IPS-18a (cell line): Measurements from ENCODE around the gene ALDOA.

Experiments
- H3K27ac ChIP-seq: one replicate; pipeline ENCODE4 v1.5.1; 2013; ENCODE audit warnings: low read length
- H3K27me3 ChIP-seq: one replicate; pipeline ENCODE4 v1.6.1; 2013; ENCODE audit warnings: mild to moderate bottlenecking, low read length; ENCODE audit not compliant: control insufficient read depth, insufficient read depth
- H3K36me3 ChIP-seq: one replicate; pipeline ENCODE4 v1.6.1; 2013; ENCODE audit warnings: low read depth, low read length; ENCODE audit not compliant: control insufficient read depth
- H3K4me1 ChIP-seq: one replicate; pipeline ENCODE4 v1.6.1; 2013; ENCODE audit warnings: low read depth, low read length; ENCODE audit not compliant: control insufficient read depth
- H3K4me3 ChIP-seq: one replicate; pipeline ENCODE4 v1.5.1; 2013; ENCODE audit warnings: low read length
- H3K9ac ChIP-seq: one replicate; pipeline ENCODE4 v1.6.1; 2013; ENCODE audit warnings: mild to moderate bottlenecking, low read length, moderate library complexity
- H3K9me3 ChIP-seq: one replicate; pipeline ENCODE4 v1.6.1; 2013; ENCODE audit warnings: low read depth, low read length; ENCODE audit not compliant: control insufficient read depth

Gene ALDOA

DNA sequence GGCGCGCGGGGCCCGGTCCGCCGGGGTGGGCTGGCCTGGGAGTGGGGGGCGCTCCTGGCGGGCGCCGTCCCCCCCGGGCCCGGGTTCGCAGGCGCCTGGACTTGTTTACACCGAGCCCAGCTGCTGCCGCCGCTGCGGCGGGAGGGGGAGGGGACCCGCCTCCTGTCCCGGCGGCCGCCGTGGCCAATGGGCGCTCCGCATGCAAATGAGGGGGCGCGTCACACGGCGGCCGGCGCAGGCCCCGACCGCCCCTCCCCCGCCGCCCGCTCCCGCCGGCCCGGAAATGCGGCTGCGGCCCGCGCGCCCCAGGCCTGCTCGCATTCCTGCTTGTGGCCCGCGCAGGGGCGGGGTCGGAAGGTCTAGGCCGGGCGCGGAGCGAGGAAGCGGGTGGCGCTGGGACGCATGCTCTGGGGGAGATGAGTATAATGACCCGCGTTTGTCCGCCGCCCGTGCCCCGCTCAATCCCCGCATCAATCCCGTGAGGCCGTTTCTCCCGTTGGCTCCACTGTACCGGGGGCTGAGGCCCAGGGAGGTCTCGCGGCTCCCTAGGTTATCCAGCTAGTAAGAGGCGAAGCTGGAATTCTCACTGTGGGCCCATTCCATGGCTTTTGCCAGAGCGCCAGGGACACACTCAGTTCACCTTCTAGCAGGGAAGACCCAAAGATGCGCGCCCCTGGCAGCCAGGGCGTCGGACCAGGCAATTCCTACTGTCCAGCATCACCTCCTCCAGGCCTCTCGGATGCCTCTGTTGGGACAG is 30.7 kb downstream of the ALDOA start, which contains the start of gene YPEL3:
YPEL3 (minus strand) TSS at position 109 of the 757 bp plus-strand sequence. CDS start 731 bp downstream, outside the sequence.
- Histone ChIP-seq H3K36me3 (no peaks in the 10 kb centered on the region), H3K27ac (peak within 1 kb of the TSS; percentile 76), H3K4me3 (peak within 1 kb of the TSS; percentile 52), H3K9me3 (peaks cover 12% of the 10 kb centered on the region), H3K9ac (peak within 1 kb of the TSS; percentile 70), H3K27me3 (no peaks in the 10 kb centered on the region), H3K4me1 (peaks cover 5% of the 10 kb centered on the region)

DNA sequence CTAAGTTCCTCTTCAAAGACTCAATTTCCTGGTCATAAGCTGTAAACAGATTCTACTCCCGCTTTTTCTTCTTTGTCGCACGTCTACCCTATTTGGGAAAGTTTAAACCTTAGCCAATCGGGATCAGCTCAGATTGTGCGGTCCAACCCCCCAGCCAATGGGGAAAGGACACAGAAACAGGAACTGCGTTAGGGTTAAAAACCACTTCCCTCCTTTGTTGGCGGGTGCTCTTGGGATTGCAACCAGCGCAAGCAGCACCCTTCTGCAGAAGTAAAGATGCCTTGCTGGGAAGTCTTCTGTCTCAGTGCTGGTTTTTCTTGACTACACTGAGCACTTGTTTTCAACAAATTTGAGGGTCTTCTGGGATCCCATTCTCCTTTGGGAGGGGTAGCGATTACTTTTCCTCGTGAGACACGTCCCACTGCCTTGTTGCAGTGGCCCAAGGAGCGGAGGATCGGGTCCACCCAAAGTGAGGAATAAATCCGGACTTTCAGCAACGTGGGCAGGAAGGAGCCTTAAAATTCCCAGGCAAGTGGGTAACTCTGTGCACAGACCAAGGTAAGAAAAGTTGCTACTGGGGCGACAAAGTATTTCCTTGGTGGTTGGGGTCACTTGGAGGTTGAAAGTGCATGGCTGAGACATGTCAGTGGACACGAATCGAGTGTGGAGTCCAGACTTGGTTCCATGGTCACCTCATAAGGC is 31.5 kb downstream of the ALDOA start:
- Histone ChIP-seq H3K9ac (peak overlapping the region; percentile 70), H3K27ac (no peak overlapping the region)

DNA sequence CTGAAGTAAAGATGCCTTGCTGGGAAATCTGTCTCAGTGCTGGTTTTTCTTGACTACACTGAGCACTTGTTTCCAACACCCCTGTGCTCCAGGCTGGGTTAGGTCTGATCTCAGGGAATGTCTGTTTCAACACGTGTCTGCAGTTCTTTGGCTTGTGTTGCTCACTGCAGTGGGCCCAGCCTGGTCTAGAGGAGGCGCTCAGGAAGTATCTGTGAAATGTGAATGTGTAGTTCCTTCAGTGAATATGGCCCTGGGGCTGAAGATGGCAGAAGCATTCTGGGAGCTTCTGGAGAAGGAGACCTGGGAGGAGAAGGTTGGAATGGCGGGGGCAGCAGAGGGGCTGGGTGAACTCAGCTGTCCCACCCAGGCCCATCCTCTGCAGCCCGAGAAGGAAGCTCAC is 38.5 kb downstream of the ALDOA start:
- no peak overlapping the region for H3K9ac ChIP-seq
- no peaks in the 10 kb centered on the region for H3K4me1 ChIP-seq
- no peak overlapping the region for H3K4me3 ChIP-seq
- H3K27me3 ChIP-seq, result no peaks in the 10 kb centered on the region
- H3K9me3 ChIP-seq, result no peaks in the 10 kb centered on the region
- no peak overlapping the region for H3K27ac ChIP-seq
- H3K36me3 ChIP-seq, result peaks cover 7% of the 10 kb centered on the region

More for the DNA sequence above, 31.5 kb downstream of the ALDOA start:
- H3K9me3 ChIP-seq, result peaks cover 12% of the 10 kb centered on the region
- H3K4me1 ChIP-seq, result peaks cover 5% of the 10 kb centered on the region
- no peaks in the 10 kb centered on the region for H3K36me3 ChIP-seq
- H3K27me3 ChIP-seq, result no peaks in the 10 kb centered on the region
- H3K4me3 ChIP-seq, result peak overlapping the region; percentile 52

DNA sequence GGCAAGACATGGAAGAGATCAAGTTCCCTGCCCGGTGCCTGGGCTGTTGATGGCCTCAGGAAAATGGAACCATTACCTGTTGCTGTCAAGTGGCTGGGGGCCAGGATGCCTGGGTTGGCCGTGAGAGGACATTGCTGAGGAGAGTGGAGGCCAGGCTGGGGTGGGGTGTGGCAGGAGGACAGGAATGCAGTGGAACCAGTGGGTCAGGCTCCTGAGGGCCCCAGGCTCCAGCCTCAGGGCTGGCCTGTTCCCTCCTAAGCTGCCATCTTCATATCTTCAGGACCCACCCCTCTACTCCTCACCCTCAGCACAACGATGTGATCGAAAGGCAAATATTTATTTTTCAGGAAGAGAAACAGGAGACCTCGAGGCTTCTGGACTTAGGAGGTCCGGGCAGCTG is 38.9 kb downstream of the ALDOA start:
- Histone ChIP-seq H3K27me3 (no peaks in the 10 kb centered on the region), H3K4me1 (no peaks in the 10 kb centered on the region), H3K9me3 (no peaks in the 10 kb centered on the region), H3K36me3 (peaks cover 7% of the 10 kb centered on the region), H3K27ac (no peak overlapping the region), H3K4me3 (no peak overlapping the region), H3K9ac (no peak overlapping the region)

DNA sequence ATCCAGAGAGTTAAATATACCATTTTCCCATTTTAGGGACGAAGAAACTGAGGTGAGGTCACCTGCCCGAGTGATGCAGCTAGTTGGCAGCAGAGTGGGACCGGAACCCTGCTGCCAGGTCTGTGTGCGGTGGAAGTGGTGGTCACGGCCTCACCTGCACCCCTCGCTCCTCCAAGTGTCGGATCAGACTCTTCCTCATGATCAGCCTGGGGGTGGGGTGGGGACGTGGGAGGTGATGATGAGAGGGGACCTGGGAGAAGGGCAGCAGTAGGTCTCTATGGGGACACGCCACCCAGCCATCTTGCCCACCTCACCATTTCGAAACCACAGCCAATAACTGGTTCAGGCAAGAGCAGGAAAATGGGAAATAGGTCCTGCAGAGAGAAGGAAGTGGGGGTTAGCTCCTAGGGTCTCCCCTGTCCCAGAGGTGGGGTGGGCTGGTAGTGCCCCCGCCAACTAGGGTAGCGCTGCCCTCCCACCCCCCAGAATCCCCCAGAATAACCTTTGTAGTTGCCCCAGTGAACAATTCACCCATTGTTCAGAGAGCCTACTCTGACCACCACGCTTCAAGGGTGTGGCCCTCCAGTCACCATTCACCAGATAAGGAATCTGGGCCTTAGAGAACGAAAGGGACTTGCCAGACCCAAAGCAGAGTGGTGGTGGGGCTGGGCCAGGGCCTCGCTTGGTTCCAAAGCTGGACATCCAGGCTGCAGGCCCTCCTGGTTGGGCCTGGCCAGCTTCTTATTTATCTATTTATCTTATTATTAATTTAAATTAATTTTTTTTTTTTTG is 42.7 kb downstream of the ALDOA start:
- no peak overlapping the region for H3K27ac ChIP-seq
- no peaks in the 10 kb centered on the region for H3K4me1 ChIP-seq
- peaks cover 7% of the 10 kb centered on the region for H3K36me3 ChIP-seq
- H3K4me3 ChIP-seq, result no peak overlapping the region
- no peak overlapping the region for H3K9ac ChIP-seq
- no peaks in the 10 kb centered on the region for H3K9me3 ChIP-seq
- H3K27me3 ChIP-seq, result no peaks in the 10 kb centered on the region

DNA sequence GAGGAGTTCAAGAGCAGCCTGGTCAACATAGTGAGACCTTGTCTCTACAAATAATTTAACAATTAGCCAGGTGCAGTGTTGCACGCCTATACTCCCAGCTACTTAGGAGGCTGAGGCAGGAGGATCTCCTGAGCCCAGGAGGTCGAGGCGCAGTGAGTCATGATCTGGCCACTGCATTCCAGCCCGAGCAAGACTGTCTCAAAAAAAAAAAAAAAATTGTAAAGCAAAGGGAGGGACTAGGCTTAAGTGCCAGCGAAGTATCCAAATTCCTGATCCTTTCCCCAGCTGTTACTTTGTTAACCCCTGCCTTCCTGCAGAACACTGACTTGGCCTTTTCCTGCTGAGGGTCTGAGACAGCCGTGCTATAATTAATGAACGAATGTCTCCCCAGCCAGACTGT is 45.1 kb downstream of the ALDOA start:
- Histone ChIP-seq H3K27ac (no peak overlapping the region), H3K36me3 (peaks cover 3% of the 10 kb centered on the region), H3K27me3 (no peaks in the 10 kb centered on the region), H3K4me1 (no peaks in the 10 kb centered on the region), H3K9me3 (no peaks in the 10 kb centered on the region), H3K4me3 (no peak overlapping the region), H3K9ac (no peak overlapping the region)

DNA sequence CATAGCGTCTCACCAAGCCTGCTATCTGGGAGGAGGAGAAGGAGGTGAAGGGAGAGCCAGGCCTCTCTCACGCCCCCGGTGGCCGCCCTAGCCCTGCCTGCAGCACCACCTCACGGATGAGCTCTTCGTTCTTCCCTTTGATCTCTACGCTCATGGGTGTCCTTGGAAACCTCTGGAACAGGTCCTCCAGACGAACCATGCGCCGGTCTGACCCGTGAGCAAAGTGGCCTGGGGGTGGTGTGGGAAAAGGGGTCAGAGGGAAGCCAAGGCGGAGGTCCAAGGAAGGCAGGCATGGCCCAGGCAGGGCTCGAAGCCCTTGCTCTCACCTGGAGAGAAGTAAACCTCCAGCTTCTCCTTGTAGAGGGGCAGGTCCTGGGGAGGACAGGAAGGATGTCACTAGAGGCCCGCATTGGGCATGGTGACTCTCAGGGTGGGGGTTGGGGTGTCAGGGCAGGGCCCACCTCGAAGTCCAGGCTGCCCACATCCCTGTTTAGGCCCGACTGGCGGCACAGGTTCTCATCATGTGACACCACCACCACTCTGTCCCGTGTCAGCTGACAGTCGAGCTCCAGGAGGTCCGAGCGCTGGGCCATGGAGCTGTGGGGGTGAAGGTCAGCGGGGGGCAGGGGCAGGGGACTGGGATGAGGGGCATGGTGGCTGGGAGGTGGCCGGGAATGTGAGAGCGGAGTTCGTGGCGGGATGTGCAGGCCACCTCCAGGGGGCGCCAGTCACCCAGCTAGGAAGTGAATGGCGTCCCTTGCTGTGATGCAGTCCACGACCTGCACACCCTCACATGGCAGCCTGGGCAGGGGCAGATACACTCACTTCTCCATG is 46.9 kb downstream of the ALDOA start:
- Histone ChIP-seq H3K9me3 (no peaks in the 10 kb centered on the region), H3K36me3 (peaks cover 5% of the 10 kb centered on the region), H3K27ac (no peak overlapping the region), H3K27me3 (no peaks in the 10 kb centered on the region), H3K4me3 (no peak overlapping the region), H3K9ac (no peak overlapping the region), H3K4me1 (no peaks in the 10 kb centered on the region)

DNA sequence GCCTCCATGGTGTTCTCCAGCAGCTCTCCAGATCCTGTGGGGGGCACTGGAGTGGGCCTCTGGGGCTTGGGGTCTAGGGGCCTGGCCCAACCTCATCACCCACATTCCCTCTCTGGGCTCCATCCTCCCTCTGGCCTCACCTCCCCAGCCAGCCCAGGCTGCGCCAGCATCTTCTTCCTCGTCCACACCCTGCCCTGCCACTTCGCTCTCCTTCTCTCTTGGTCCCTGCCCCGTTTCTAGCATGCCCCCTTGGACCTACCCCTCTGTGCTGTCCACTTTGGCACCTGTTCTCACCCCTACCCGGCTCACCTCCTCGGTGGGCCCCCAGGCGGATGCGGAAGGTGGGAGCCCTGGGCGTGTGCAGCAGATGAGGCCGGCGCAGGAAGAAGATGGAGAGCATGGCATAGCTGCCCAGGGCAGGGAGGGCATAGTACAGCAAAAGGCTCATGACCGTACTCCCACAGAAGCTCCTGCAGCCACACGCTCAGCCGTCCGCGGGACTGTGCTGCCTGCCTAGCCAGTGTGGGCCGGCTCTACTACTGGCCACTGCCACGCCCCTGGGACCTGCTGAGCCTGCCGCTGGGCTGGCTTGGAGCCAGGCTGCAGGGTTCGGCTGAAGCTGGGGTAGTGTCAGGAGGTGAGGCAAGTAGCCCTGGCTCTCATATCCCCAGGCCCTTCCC is 47.6 kb downstream of the ALDOA start, which contains the start of gene GDPD3:
GDPD3 (minus strand) TSS at position 507 of the 680 bp plus-strand sequence; CDS start at position 448, 59 bp downstream.
- H3K27me3 ChIP-seq, result no peaks in the 10 kb centered on the region
- H3K36me3 ChIP-seq, result peaks cover 3% of the 10 kb centered on the region
- no peak within 1 kb of the TSS for H3K9ac ChIP-seq
- no peaks in the 10 kb centered on the region for H3K9me3 ChIP-seq
- no peak within 1 kb of the TSS for H3K4me3 ChIP-seq
- H3K4me1 ChIP-seq, result no peaks in the 10 kb centered on the region
- H3K27ac ChIP-seq, result no peak within 1 kb of the TSS

DNA sequence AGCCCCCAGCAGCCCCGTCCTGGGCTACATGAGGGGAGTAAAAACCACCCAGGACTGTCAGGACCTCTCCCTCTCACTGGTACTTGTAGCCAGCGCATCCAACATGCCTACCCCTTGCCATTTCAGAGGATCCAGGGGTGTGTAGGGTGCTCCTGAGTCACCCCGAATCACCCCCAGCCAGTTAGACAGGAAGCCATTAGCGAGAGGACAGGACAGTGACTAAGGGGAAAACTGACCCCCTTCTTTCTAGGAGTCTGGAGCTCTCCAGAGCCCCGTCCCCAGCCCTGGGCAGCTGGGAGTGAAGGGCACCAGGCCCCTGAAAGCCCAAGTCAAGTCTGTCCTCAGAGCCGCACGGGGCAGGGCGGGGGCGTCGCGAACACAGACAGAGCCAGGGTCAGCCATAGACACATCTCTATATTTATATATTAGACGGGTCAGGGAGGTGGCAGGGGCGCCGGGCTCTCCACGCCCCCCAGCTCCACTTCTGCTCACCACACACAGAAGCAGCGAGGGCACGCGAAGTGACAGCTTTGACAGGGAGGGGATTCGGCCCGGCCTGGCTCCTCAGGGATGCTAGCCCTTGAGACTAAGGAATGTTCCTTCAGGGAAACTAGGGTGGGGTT is 48.3 kb downstream of the ALDOA start:
- H3K4me3 ChIP-seq, result no peak overlapping the region
- peaks cover 3% of the 10 kb centered on the region for H3K36me3 ChIP-seq
- no peaks in the 10 kb centered on the region for H3K27me3 ChIP-seq
- no peaks in the 10 kb centered on the region for H3K4me1 ChIP-seq
- H3K9ac ChIP-seq, result no peak overlapping the region
- no peak overlapping the region for H3K27ac ChIP-seq
- H3K9me3 ChIP-seq, result no peaks in the 10 kb centered on the region

DNA sequence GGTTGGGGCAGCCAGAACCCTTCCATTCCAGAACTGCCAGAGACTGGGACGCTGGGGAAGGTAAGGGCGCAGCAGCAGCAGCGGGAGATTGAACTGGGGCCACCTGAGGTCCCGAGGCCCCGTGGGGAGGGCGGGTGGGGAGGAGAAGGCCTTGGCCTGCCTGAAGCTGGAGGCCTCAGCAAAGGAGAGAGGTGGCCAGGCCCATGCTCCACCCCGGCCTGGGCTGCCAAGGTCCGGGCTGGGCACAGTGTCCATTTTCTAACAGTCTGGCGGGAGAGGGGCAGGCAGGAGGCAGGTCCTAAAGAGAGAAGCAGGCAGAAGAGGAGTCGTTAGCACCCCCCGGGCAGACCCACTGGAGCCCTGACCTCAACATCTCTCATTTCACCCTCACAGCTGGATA is 48.9 kb downstream of the ALDOA start:
- Histone ChIP-seq H3K4me1 (no peaks in the 10 kb centered on the region), H3K36me3 (peaks cover 3% of the 10 kb centered on the region), H3K27ac (no peak overlapping the region), H3K27me3 (no peaks in the 10 kb centered on the region), H3K9me3 (no peaks in the 10 kb centered on the region), H3K9ac (no peak overlapping the region), H3K4me3 (no peak overlapping the region)
